Fibroblast of the aortic adventitia (primary cell): ENCODE data around the gene B4GALT7. TPM values are rescaled to one million over a fixed set of nuclear protein-coding genes. Genes with fewer than 3 reads are reported as not detected.

Source experiments
- DNase-seq: peaks from one replicate; pipeline ENCODE4 v3.0.0-alpha.2; 2010; ENCODE audit warnings: low read depth
- H3K4me3 ChIP-seq: 2 replicates; pipeline ENCODE4 v1.5.1; 2011; ENCODE audit warnings: low read depth, mild to moderate bottlenecking, control low read depth, low read length, moderate library complexity
- CTCF ChIP-seq: IDR thresholded peaks from 2 replicates; pipeline ENCODE4 v1.5.1; 2011; ENCODE audit warnings: mild to moderate bottlenecking, low read length, control low read depth, inconsistent platforms; ENCODE audit not compliant: insufficient read depth
- total RNA-seq: library from RNA; depleted of rRNA; stranded (reverse); fragments of >200 nt; gene quantifications from 2 replicates; pipeline ENCODE4 v1.2.3, GENCODE V29; 2012; ENCODE audit warnings: low replicate concordance

Gene B4GALT7
- total RNA-seq, 1 donor, result 21.5 TPM

GRCh38 chr5:177592010-177592834 is 7.7 kb upstream of the B4GALT7 start, which contains the start of gene TMED9:
TSS of gene TMED9 (plus strand) at chr5:177592203. CDS start at chr5:177592215, 12 bp downstream.
- peak within 1 kb of the TSS; percentile 88 for H3K4me3 ChIP-seq
- TF ChIP-seq CTCF, result no peak
- DNase-seq, result peak; percentile 65

- TF ChIP-seq CTCF, result no peak
- no peak for DNase-seq
- H3K4me3 ChIP-seq, result peak overlapping the region; percentile 88
Measured at GRCh38 chr5:177592905-177593304, 7.0 kb upstream of the B4GALT7 start.

- TF ChIP-seq CTCF, result no peak
- peak overlapping the region; percentile 88 for H3K4me3 ChIP-seq
- no peak for DNase-seq
Measured at GRCh38 chr5:177593511-177593910, 6.4 kb upstream of the B4GALT7 start.

GRCh38 chr5:177594071-177594470 is 5.9 kb upstream of the B4GALT7 start:
- no peak overlapping the region for H3K4me3 ChIP-seq
- TF ChIP-seq CTCF, result no peak
- no peak for DNase-seq

GRCh38 chr5:177595026-177595585 is 4.8 kb upstream of the B4GALT7 start:
- no peak for DNase-seq
- TF ChIP-seq CTCF, result no peak
- H3K4me3 ChIP-seq, result no peak overlapping the region

GRCh38 chr5:177595991-177596774 is 3.7 kb upstream of the B4GALT7 start:
- H3K4me3 ChIP-seq, result no peak overlapping the region
- DNase-seq, result no peak
- no peak for TF ChIP-seq CTCF
